GM21786 (cell line): Measurements from ENCODE around the gene CMAS.
"Not testable (repeated sequence)": the region's sequence is repeated elsewhere in the genome, so short reads cannot be mapped to it uniquely, and the experiment has no call there.

ENCODE experiments used
- ATAC-seq: cut with Tn5 transposase; IDR thresholded peaks from one replicate; pipeline ENCODE4 v1.9.1; 2021; ENCODE audit not compliant: unreplicated experiment

The CMAS gene

GRCh38 chr12:22046090-22046967 is at the start of gene CMAS:
Gene CMAS (plus strand): TSS chr12:22046218. CDS start chr12:22046304, 86 bp downstream.
- ATAC-seq: peak; percentile 83

GRCh38 chr12:21998295-21998694 is 47.7 kb upstream of the CMAS start:
- ATAC-seq: no peak

- ATAC-seq: no peak
These were observed 47.2 kb upstream of the CMAS start for GRCh38 chr12:21998782-21999181.

GRCh38 chr12:22002430-22002829 is 43.6 kb upstream of the CMAS start:
- ATAC-seq: no peak

- not testable (repeated sequence) for ATAC-seq
These were observed 38.2 kb upstream of the CMAS start for GRCh38 chr12:22007794-22008193.

GRCh38 chr12:22008196-22008595 is 37.8 kb upstream of the CMAS start:
- no peak for ATAC-seq

- ATAC-seq: no peak
These were observed 31.8 kb upstream of the CMAS start for GRCh38 chr12:22014041-22014782.

- no peak for ATAC-seq
These were observed 31.3 kb upstream of the CMAS start for GRCh38 chr12:22014783-22015144.

GRCh38 chr12:22016982-22017381 is 29.0 kb upstream of the CMAS start:
- ATAC-seq: no peak

- no peak for ATAC-seq
These were observed 27.2 kb upstream of the CMAS start for GRCh38 chr12:22018860-22019259.

- not testable (repeated sequence) for ATAC-seq
These were observed 22.5 kb upstream of the CMAS start for GRCh38 chr12:22023489-22023888.

- ATAC-seq: no peak
These were observed 16.5 kb upstream of the CMAS start for GRCh38 chr12:22029491-22029890.

GRCh38 chr12:22029991-22030390 is 16.0 kb upstream of the CMAS start:
- no peak for ATAC-seq

- ATAC-seq: no peak
These were observed 13.3 kb upstream of the CMAS start for GRCh38 chr12:22032732-22033131.

GRCh38 chr12:22034709-22035506 is 11.1 kb upstream of the CMAS start:
- ATAC-seq: no peak

- no peak for ATAC-seq
These were observed 8.1 kb upstream of the CMAS start for GRCh38 chr12:22037947-22038346.

- no peak for ATAC-seq
These were observed 7.3 kb upstream of the CMAS start for GRCh38 chr12:22038734-22039133.

GRCh38 chr12:22039361-22039760 is 6.7 kb upstream of the CMAS start:
- ATAC-seq: no peak

GRCh38 chr12:22042976-22043669 is 2.9 kb upstream of the CMAS start:
- ATAC-seq: no peak

GRCh38 chr12:22043943-22044342 is 2.1 kb upstream of the CMAS start:
- no peak for ATAC-seq

- ATAC-seq: no peak
These were observed 1.6 kb upstream of the CMAS start for GRCh38 chr12:22044391-22044790.
